PFSK-1 (cell line): ENCODE measurements around the gene CPSF4L.

Experiments used
- FOXP2 ChIP-seq: optimal IDR thresholded peaks from 2 replicates; pipeline ENCODE3; 2011; ENCODE audit warnings: borderline replicate concordance, control low read depth, inconsistent platforms; ENCODE audit not compliant: insufficient read depth; ENCODE audit errors: extremely low read length, extremely low read depth
- POLR2AphosphoS5 ChIP-seq: IDR thresholded peaks from 2 replicates; pipeline ENCODE4 v1.6.1; 2012; ENCODE audit warnings: low read depth, mild to moderate bottlenecking, control low read depth, low read length, moderate library complexity
- REST ChIP-seq, 2 experiments: IDR thresholded peaks; 2 replicates each; pipeline versions ENCODE4 v1.6.1 to v1.8.0; 2011 to 2012; ENCODE audit warnings: low read depth in 2 of 2, low read length in 2 of 2, control low read depth in 1 of 2, inconsistent platforms in 1 of 2, mild to moderate bottlenecking in 1 of 2, moderate library complexity in 1 of 2; ENCODE audit not compliant: insufficient read depth in 1 of 2
- SIN3A ChIP-seq: IDR thresholded peaks from 2 replicates; pipeline ENCODE4 v1.6.1; 2012; ENCODE audit warnings: mild to moderate bottlenecking, low read length, moderate library complexity, borderline replicate concordance; ENCODE audit not compliant: insufficient read depth
- TAF1 ChIP-seq: IDR thresholded peaks from 2 replicates; pipeline ENCODE4 v1.6.1; 2012; ENCODE audit warnings: low read length, control low read depth, borderline replicate concordance; ENCODE audit not compliant: insufficient read depth

CPSF4L gene

DNA sequence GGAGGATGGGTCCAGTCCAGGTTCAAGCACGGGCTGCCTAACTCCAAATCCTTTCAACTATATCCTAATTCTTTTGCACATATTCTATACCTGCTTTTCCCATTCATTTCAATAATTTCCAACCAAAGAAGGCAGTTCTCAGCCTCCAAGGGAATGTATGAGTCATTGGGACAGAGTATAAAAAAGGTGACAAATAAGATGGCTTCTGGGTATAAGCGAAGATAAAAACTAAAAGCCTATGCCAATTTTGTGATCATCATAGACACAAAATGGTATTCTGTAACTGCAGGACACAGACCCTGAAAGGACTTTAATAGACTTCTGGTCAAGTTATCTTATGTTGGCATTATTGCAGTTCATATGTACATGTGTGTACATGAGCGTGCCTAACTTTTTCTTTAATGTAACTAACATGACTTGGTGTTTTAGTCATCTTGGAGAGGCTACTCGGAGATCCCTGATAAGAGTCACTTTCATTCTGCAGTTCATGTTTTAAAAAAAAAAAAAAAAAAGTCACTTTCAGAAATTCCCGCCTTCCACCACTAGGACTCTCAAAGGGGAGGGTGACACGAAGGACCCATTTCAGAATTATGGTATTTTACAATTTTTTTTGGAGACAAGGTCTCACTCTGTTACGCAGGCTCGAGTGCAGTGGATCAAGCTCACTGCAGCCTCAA is 51.5 kb downstream of the CPSF4L start:
- TF ChIP-seq POLR2AphosphoS5 (no peak), REST (IDR thresholded peaks at IDR 0.05; ENCODE audit: insufficient read depth in 1 of 2, low read depth in 2 of 2, low read length in 2 of 2) (no peak), FOXP2 (no peak), SIN3A (no peak), TAF1 (no peak)

GRCh38 chr17:73209436-73209835 is 52.2 kb downstream of the CPSF4L start:
- TF ChIP-seq SIN3A: no peak

GRCh38 chr17:73208139-73208827 is 53.4 kb downstream of the CPSF4L start:
- TF ChIP-seq TAF1 (no peak), POLR2AphosphoS5 (no peak), REST (IDR thresholded peaks at IDR 0.05; ENCODE audit: insufficient read depth in 1 of 2, low read depth in 2 of 2, low read length in 2 of 2) (no peak)

DNA sequence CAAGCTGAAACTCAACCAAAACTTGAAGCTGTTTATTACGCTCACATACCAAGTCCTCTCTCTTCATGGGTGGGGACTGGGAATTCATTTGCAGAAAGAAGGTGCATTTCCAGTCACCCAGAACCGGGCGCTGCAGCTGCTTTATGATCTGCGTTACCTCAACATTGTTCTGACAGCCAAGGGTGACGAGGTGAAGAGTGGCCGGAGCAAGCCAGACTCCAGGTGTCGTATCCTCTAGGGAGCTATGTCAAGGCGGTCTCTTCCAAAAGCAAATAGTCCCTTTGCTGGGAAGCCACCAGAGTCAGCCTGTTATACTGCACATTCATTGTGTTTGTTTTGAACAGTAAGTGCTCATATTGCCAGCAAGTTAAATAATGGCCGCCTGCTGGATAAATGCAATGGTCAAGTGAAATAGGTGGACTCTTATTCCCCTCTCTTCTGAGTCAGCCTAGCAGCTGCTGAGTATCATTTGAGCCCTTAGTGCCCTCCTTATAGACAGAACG is 56.2 kb downstream of the CPSF4L start:
- TF ChIP-seq REST (IDR thresholded peaks at IDR 0.05; ENCODE audit: insufficient read depth in 1 of 2, low read depth in 2 of 2, low read length in 2 of 2): no peak
- TF ChIP-seq FOXP2: no peak

GRCh38 chr17:73203788-73204479 is 57.7 kb downstream of the CPSF4L start:
- TF ChIP-seq REST (IDR thresholded peaks at IDR 0.05; ENCODE audit: insufficient read depth in 1 of 2, low read depth in 2 of 2, low read length in 2 of 2): no peak
- no peak for TF ChIP-seq FOXP2
- TF ChIP-seq SIN3A: no peak
- TF ChIP-seq TAF1: no peak
- TF ChIP-seq POLR2AphosphoS5: no peak
